K562 (cell line): ENCODE results near the gene CFAP141. TPM values are rescaled to one million over a fixed set of nuclear protein-coding genes. Genes with fewer than 3 reads are reported as not detected.

Source experiments
- DNMT1 ChIP-seq: fragments of 450-650 bp; IDR thresholded peaks from 2 replicates; pipeline ENCODE4 v1.6.1; 2016; ENCODE audit warnings: antibody characterized with exemption, mild to moderate bottlenecking
- GATA2 ChIP-seq: sonication (generic); formaldehyde crosslinking; IDR thresholded peaks from 2 replicates; pipeline ENCODE4 v1.4.0; 2020; ENCODE audit warnings: mild to moderate bottlenecking, missing genetic modification reagents
- GATAD2A ChIP-seq: fragments of 450-650 bp; IDR thresholded peaks from 2 replicates; pipeline ENCODE4 v1.6.1; 2017
- GTF2A2 ChIP-seq: IDR thresholded peaks from 2 replicates; pipeline ENCODE4 v1.6.1; 2016; ENCODE audit warnings: mild to moderate bottlenecking, missing genetic modification characterization, missing compliant biosample characterization
- HNRNPUL1 ChIP-seq: fragments of 200-400 bp; formaldehyde crosslinking; IDR thresholded peaks from 2 replicates; pipeline ENCODE4 v1.6.1; 2017; ENCODE audit warnings: low read length
- PML ChIP-seq: IDR thresholded peaks from 2 replicates; pipeline ENCODE4 v1.6.1; 2012; ENCODE audit warnings: low read length, inconsistent platforms
- RBM34 ChIP-seq: fragments of 200-400 bp; formaldehyde crosslinking; IDR thresholded peaks from 2 replicates; pipeline ENCODE4 v1.6.1; 2018; ENCODE audit warnings: low read length, borderline replicate concordance; ENCODE audit not compliant: insufficient read depth
- SMARCE1 ChIP-seq: fragments of 450-650 bp; IDR thresholded peaks from 2 replicates; pipeline ENCODE4 v1.7.1; 2016; ENCODE audit warnings: mild to moderate bottlenecking
- polyA plus RNA-seq, 8 experiments: library from polyadenylated mRNA; depleted of rRNA in 4 of 8; stranded (reverse) in 5 of 8; unstranded in 3 of 8; fragments of >200 nt; fragmentation: Nextera tagmentation in 2 of 8; fragmentation: Illumina TruSeq in 1 of 8; extraction: Ambion mirVana in 2 of 8; extraction: Trizol in 1 of 8; gene quantifications; 2 replicates each; pipeline versions ENCODE4 v1.2.1 to v1.2.3, GENCODE V29; 2011 to 2014; ENCODE audit warnings: inconsistent platforms in 1 of 8, missing spikeins in 1 of 8
- total RNA-seq, 7 experiments: library from RNA; depleted of rRNA in 6 of 7; stranded (reverse); fragments of >200 nt in 6 of 7; fragmentation: Illumina TruSeq in 2 of 7; extraction: Trizol in 2 of 7; gene quantifications; 2 replicates each; pipeline versions ENCODE4 v1.2.1 to v1.2.3, GENCODE V29; 2011 to 2021; ENCODE audit warnings: low replicate concordance in 1 of 7
- TF ChIP-seq, protein P1 (sequence below), 2 experiments: fragments of 450-650 bp in 1 of 2; IDR thresholded peaks; 2 replicates each; pipeline ENCODE4 v1.6.1; 2011 to 2017; ENCODE audit warnings: low read depth in 2 of 2, antibody characterized with exemption in 1 of 2, borderline replicate concordance in 1 of 2, low read length in 1 of 2, mild to moderate bottlenecking in 1 of 2, mixed read lengths in 1 of 2; ENCODE audit not compliant: control insufficient read depth in 1 of 2
- TF ChIP-seq, protein P2 (sequence below): fragments of 450-650 bp; IDR thresholded peaks from 2 replicates; pipeline ENCODE4 v1.6.1; 2016; ENCODE audit warnings: low read depth, mild to moderate bottlenecking, moderate library complexity
- TF ChIP-seq, protein P3 (sequence below): fragments of 250-450 bp; sonication (Bioruptor Pico); IDR thresholded peaks from 2 replicates; pipeline ENCODE4 v1.4.0; 2020
- TF ChIP-seq, protein P4 (sequence below): fragments of 450-650 bp; IDR thresholded peaks from 2 replicates; pipeline ENCODE4 v1.6.1; 2017; ENCODE audit warnings: antibody characterized with exemption, mild to moderate bottlenecking
- TF ChIP-seq, protein P5 (sequence below): sonication (generic); formaldehyde crosslinking; IDR thresholded peaks from 2 replicates; pipeline ENCODE4 v1.9.0; 2022; ENCODE audit warnings: mild to moderate bottlenecking, missing genetic modification reagents

Gene CFAP141
- total and polyA plus RNA-seq, 9 of the 15 experiments (the other 6 are each of a cell fraction or from before 2014, with no cell fraction given): not detected

DNA sequence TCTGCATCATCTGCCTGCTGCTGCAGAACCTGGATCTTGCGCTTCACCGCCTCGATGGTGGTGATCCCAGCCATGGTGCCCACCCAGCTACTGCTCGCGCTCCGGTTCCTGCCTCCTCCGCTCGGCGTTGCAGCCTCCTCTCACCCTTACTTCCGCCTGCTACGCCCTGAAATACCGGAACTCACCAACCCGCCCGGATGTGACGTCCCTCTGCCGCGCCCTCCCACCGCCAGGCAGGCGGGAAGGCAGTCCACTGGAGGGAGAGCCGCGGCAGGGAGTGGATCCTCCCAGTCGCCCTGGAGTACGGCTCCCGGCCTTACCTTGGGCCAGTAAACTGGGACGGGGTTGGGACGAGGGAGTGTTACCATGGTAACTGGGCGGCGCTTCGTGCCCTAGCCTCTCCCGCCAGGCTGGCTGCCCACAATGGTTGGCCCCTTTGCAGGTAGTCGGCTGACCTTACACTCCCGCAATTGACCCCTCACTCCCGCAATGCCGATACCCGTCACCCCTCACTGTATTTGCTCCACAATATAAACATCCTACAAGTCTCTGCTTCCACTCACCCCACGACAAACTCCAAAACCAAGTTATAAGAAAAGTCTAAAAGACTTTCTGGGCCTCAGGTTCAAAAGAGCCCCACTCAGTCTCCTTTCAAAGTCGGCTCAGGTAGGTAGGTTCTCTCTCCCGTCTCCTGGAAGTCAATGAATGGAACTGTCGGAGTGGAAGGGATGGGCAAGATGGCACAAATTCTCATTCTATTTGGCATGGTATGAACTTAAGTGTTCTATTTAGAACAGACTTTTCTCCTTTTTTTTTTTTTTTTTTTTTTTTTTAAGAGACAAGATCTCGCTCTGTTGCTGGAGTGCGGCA lies 22.9 kb downstream of the CFAP141 start (continued):
- TF ChIP-seq, protein P1, sequence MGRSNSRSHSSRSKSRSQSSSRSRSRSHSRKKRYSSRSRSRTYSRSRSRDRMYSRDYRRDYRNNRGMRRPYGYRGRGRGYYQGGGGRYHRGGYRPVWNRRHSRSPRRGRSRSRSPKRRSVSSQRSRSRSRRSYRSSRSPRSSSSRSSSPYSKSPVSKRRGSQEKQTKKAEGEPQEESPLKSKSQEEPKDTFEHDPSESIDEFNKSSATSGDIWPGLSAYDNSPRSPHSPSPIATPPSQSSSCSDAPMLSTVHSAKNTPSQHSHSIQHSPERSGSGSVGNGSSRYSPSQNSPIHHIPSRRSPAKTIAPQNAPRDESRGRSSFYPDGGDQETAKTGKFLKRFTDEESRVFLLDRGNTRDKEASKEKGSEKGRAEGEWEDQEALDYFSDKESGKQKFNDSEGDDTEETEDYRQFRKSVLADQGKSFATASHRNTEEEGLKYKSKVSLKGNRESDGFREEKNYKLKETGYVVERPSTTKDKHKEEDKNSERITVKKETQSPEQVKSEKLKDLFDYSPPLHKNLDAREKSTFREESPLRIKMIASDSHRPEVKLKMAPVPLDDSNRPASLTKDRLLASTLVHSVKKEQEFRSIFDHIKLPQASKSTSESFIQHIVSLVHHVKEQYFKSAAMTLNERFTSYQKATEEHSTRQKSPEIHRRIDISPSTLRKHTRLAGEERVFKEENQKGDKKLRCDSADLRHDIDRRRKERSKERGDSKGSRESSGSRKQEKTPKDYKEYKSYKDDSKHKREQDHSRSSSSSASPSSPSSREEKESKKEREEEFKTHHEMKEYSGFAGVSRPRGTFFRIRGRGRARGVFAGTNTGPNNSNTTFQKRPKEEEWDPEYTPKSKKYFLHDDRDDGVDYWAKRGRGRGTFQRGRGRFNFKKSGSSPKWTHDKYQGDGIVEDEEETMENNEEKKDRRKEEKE (IDR thresholded peaks at IDR 0.05; ENCODE audit: borderline replicate concordance in 1 of 2, control insufficient read depth in 1 of 2, low read depth in 2 of 2, low read length in 1 of 2): 0 out of 4 replicates have a peak, but pooled peaks of 1 of the 2 experiments have one; percentile 16
- no peak for TF ChIP-seq HNRNPUL1
- TF ChIP-seq GATAD2A: 0 out of 2 replicates have a peak, but pooled peaks have one; percentile 36
- TF ChIP-seq, protein P2, sequence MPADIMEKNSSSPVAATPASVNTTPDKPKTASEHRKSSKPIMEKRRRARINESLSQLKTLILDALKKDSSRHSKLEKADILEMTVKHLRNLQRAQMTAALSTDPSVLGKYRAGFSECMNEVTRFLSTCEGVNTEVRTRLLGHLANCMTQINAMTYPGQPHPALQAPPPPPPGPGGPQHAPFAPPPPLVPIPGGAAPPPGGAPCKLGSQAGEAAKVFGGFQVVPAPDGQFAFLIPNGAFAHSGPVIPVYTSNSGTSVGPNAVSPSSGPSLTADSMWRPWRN: no peak
- peak; percentile 65 for TF ChIP-seq PML
- TF ChIP-seq, protein P3, sequence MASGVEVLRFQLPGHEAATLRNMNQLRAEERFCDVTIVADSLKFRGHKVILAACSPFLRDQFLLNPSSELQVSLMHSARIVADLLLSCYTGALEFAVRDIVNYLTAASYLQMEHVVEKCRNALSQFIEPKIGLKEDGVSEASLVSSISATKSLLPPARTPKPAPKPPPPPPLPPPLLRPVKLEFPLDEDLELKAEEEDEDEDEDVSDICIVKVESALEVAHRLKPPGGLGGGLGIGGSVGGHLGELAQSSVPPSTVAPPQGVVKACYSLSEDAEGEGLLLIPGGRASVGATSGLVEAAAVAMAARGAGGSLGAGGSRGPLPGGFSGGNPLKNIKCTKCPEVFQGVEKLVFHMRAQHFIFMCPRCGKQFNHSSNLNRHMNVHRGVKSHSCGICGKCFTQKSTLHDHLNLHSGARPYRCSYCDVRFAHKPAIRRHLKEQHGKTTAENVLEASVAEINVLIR (CRISPR knock-in tag): peak; percentile 90
- no peak for TF ChIP-seq GTF2A2 (tag)
- 0 out of 2 replicates have a peak, but pooled peaks have one; percentile 9 for TF ChIP-seq SMARCE1
- peak; percentile 67; the same call in 1 of the 2 replicates for TF ChIP-seq DNMT1
- TF ChIP-seq, protein P4, sequence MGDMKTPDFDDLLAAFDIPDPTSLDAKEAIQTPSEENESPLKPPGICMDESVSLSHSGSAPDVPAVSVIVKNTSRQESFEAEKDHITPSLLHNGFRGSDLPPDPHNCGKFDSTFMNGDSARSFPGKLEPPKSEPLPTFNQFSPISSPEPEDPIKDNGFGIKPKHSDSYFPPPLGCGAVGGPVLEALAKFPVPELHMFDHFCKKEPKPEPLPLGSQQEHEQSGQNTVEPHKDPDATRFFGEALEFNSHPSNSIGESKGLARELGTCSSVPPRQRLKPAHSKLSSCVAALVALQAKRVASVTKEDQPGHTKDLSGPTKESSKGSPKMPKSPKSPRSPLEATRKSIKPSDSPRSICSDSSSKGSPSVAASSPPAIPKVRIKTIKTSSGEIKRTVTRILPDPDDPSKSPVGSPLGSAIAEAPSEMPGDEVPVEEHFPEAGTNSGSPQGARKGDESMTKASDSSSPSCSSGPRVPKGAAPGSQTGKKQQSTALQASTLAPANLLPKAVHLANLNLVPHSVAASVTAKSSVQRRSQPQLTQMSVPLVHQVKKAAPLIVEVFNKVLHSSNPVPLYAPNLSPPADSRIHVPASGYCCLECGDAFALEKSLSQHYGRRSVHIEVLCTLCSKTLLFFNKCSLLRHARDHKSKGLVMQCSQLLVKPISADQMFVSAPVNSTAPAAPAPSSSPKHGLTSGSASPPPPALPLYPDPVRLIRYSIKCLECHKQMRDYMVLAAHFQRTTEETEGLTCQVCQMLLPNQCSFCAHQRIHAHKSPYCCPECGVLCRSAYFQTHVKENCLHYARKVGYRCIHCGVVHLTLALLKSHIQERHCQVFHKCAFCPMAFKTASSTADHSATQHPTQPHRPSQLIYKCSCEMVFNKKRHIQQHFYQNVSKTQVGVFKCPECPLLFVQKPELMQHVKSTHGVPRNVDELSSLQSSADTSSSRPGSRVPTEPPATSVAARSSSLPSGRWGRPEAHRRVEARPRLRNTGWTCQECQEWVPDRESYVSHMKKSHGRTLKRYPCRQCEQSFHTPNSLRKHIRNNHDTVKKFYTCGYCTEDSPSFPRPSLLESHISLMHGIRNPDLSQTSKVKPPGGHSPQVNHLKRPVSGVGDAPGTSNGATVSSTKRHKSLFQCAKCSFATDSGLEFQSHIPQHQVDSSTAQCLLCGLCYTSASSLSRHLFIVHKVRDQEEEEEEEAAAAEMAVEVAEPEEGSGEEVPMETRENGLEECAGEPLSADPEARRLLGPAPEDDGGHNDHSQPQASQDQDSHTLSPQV: peak; percentile 53
- no peak for TF ChIP-seq GATA2 (CRISPR knock-in tag)
- no peak for TF ChIP-seq RBM34
- TF ChIP-seq, protein P5, sequence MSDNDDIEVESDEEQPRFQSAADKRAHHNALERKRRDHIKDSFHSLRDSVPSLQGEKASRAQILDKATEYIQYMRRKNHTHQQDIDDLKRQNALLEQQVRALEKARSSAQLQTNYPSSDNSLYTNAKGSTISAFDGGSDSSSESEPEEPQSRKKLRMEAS (CRISPR knock-in tag): peak; percentile 90
